ENCODE results near the gene GPR15LG.

GRCh38 chr10:84201682-84202081 lies 28.1 kb downstream of the GPR15LG start:
- no peak for TF ChIP-seq REST (IDR thresholded peaks at IDR 0.05; ENCODE audit: unreplicated experiment)
- no peak for TF ChIP-seq CTCF (conservative IDR thresholded peaks at IDR 0.05; ENCODE audit: low read depth in 2 of 2)
- no peak for TF ChIP-seq CREB1 (CRISPR knock-in tag; IDR thresholded peaks at IDR 0.05; ENCODE audit: low read depth)
- TF ChIP-seq EZH2phosphoT487 (IDR thresholded peaks at IDR 0.05; ENCODE audit: unreplicated experiment), result no peak
- no peak for TF ChIP-seq EZH2 (IDR thresholded peaks at IDR 0.05; ENCODE audit: low read depth, unreplicated experiment)
- no peak for TF ChIP-seq POLR2AphosphoS5 (IDR thresholded peaks at IDR 0.05; ENCODE audit: low read depth)
- no peak for TF ChIP-seq ZNF331 (CRISPR knock-in tag; IDR thresholded peaks at IDR 0.05; ENCODE audit: low read depth)
- no peak for TF ChIP-seq ZNF462 (CRISPR knock-in tag; IDR thresholded peaks at IDR 0.05)
- TF ChIP-seq STAT1 (IDR thresholded peaks at IDR 0.05; ENCODE audit: unreplicated experiment), result no peak
- no peak for TF ChIP-seq NANOG (IDR thresholded peaks at IDR 0.05; ENCODE audit: borderline replicate concordance)
- no peak for TF ChIP-seq JUNB (IDR thresholded peaks at IDR 0.05; ENCODE audit: unreplicated experiment)
- no peak for TF ChIP-seq ZNF114 (CRISPR knock-in tag; IDR thresholded peaks at IDR 0.05)
